HL-60 (cell line): Measurements from ENCODE around the gene ZSCAN25.
"Not testable (repeated sequence)": the region's sequence is repeated elsewhere in the genome, so short reads cannot be mapped to it uniquely, and the experiment has no call there.

Source experiments
- DNase-seq, 2 experiments: peaks; one replicate each; pipeline ENCODE4 v3.0.0-alpha.2; 2010 to 2020; ENCODE audit warnings: low read depth in 1 of 2, low spot score in 1 of 2
- H3K27ac ChIP-seq: fragments of 250-450 bp; sonication (Bioruptor Pico); replicated peaks from 2 replicates; pipeline ENCODE4 v1.5.1; 2020; ENCODE audit warnings: mild to moderate bottlenecking, moderate library complexity
- H3K27me3 ChIP-seq: fragments of 250-450 bp; sonication (Bioruptor Pico); 2 replicates; pipeline ENCODE4 v1.5.1; 2021; ENCODE audit warnings: mild to moderate bottlenecking, moderate library complexity; ENCODE audit not compliant: insufficient read depth, poor library complexity, severe bottlenecking
- H3K4me3 ChIP-seq: replicated peaks from 2 replicates; pipeline ENCODE4 v1.5.1; 2011; ENCODE audit warnings: mild to moderate bottlenecking, control low read depth, low read length; ENCODE audit not compliant: insufficient read depth
- GABPA ChIP-seq: IDR thresholded peaks from 2 replicates; pipeline ENCODE4 v1.6.1; 2012; ENCODE audit warnings: low read depth
- POLR2AphosphoS5 ChIP-seq: IDR thresholded peaks from 2 replicates; pipeline ENCODE4 v1.6.1; 2012; ENCODE audit warnings: low read depth
- SPI1 ChIP-seq: IDR thresholded peaks from 2 replicates; pipeline ENCODE4 v1.6.1; 2012; ENCODE audit warnings: low read depth, mild to moderate bottlenecking, borderline replicate concordance
- long read RNA-seq: library from polyadenylated mRNA; unstranded; transcript quantifications from one replicate; pipeline ENCODE4 v2.0.0, GENCODE V29; 2020
- TF ChIP-seq, protein P1 (sequence below): IDR thresholded peaks from one replicate; pipeline ENCODE4 v1.5.1; 2011; ENCODE audit warnings: low read length, control low read depth, inconsistent platforms; ENCODE audit not compliant: insufficient read depth
- TF ChIP-seq, protein P2 (sequence below): IDR thresholded peaks from 2 replicates; pipeline ENCODE4 v1.6.1; 2012; ENCODE audit warnings: low read depth; ENCODE audit not compliant: insufficient replicate concordance

The ZSCAN25 gene
- long read RNA-seq, full-length matches to known transcripts = 12 of 84 reads
- long read RNA-seq, partial matches to known transcripts = 11 of 84 reads
- long read RNA-seq, other reads (novel, unspliced or antisense) = 61 of 84 reads

DNA sequence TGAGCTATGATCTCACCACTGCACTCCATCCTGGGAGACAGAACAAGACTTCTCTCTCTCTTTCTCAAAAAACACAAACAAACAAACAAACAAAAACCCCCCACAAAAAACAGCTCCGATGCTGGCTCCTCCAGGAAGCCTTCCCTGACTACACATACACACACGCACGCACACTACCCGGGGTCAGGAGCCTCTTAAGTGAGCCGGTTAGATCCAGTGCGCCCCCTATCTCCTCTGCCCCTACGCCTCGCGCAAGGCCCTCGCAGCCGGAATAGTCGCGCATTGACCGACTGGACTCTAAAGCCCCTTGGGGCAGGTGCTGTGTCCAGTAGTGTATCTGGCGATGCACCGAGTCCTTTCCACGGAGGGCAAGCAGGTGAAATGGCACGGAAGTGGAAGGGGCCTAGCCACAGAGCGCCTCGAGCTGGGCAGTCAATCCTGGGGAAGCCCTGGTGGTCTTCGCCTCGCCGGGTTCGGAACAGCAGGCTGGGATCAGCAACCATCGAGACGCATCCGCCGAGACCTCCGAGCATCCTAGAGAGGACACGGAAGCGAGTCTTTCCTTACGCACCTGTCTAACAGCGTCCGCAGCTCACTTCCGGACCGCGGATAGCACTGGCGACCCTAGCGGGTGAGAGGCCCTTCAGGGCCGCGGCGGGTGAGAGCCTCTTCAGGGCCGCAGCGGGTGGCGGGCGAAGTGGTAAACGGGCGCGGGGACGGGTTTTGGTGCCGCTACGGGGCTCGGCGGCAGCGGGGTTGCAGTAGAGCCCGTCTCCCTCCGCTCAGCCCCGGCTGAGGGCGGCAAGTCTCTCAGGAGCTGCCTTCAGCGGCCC is at the start of gene ZSCAN25:
Gene ZSCAN25 (plus strand): TSS at position 588 of the 833 bp plus-strand sequence. CDS start 2,661 bp downstream, outside the sequence.
- Histone ChIP-seq H3K4me3 (peak within 1 kb of the TSS; percentile 95), H3K27ac (peak within 1 kb of the TSS; percentile 87), H3K27me3 (no peaks in the 10 kb centered on the region)
- TF ChIP-seq, protein P1, sequence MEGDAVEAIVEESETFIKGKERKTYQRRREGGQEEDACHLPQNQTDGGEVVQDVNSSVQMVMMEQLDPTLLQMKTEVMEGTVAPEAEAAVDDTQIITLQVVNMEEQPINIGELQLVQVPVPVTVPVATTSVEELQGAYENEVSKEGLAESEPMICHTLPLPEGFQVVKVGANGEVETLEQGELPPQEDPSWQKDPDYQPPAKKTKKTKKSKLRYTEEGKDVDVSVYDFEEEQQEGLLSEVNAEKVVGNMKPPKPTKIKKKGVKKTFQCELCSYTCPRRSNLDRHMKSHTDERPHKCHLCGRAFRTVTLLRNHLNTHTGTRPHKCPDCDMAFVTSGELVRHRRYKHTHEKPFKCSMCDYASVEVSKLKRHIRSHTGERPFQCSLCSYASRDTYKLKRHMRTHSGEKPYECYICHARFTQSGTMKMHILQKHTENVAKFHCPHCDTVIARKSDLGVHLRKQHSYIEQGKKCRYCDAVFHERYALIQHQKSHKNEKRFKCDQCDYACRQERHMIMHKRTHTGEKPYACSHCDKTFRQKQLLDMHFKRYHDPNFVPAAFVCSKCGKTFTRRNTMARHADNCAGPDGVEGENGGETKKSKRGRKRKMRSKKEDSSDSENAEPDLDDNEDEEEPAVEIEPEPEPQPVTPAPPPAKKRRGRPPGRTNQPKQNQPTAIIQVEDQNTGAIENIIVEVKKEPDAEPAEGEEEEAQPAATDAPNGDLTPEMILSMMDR = no peak
- TF ChIP-seq, protein P2, sequence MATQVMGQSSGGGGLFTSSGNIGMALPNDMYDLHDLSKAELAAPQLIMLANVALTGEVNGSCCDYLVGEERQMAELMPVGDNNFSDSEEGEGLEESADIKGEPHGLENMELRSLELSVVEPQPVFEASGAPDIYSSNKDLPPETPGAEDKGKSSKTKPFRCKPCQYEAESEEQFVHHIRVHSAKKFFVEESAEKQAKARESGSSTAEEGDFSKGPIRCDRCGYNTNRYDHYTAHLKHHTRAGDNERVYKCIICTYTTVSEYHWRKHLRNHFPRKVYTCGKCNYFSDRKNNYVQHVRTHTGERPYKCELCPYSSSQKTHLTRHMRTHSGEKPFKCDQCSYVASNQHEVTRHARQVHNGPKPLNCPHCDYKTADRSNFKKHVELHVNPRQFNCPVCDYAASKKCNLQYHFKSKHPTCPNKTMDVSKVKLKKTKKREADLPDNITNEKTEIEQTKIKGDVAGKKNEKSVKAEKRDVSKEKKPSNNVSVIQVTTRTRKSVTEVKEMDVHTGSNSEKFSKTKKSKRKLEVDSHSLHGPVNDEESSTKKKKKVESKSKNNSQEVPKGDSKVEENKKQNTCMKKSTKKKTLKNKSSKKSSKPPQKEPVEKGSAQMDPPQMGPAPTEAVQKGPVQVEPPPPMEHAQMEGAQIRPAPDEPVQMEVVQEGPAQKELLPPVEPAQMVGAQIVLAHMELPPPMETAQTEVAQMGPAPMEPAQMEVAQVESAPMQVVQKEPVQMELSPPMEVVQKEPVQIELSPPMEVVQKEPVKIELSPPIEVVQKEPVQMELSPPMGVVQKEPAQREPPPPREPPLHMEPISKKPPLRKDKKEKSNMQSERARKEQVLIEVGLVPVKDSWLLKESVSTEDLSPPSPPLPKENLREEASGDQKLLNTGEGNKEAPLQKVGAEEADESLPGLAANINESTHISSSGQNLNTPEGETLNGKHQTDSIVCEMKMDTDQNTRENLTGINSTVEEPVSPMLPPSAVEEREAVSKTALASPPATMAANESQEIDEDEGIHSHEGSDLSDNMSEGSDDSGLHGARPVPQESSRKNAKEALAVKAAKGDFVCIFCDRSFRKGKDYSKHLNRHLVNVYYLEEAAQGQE = peak; percentile 68
- peak; percentile 99 for TF ChIP-seq GABPA
- TF ChIP-seq POLR2AphosphoS5 = peak; percentile 82
- peak; percentile 21; the same call in 1 of the 2 replicates for TF ChIP-seq SPI1
- peak; percentile 94 for DNase-seq

DNA sequence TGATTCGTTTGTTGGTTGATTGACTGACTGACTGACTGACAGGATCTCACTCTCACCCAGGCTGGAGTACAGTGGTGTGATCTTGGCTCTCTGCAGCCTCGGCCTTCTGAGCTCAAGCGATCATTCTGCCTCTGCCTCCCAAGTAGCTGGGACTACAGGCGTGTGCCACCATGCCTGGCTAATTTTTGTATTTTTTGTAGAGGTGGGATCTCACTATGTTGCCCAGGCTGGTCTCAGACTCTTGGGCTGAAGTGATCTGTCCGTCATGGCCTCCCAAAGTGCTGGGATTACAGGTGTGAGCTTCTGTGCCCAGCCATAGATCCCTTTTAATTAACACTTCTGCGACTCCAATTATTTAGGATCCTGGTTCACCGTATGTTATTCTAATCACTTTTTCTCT is 48.0 kb upstream of the ZSCAN25 start:
- H3K27ac ChIP-seq, H3K27me3 ChIP-seq, DNase-seq, H3K4me3 ChIP-seq: not testable (repeated sequence)

DNA sequence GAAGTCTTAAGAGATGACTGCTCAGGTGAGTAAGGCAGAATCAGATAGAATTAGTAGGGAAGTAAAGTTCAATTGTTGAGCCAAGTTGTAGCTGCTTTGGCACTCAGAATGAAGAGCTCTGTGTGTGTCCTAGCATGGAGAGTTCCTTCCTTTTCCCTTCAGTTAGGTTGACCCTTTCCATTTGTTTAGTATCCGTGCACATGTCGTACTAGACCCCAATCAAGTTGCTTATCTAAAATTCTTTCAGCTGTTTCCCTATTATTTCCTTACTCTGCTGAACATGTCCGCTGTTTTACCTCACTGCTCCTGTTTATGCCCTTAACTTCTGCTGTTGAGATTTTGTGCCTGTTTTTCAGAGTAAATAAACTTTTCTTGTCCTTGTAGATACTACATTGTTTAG is 45.0 kb upstream of the ZSCAN25 start:
- Histone ChIP-seq H3K27ac (no peak overlapping the region), H3K4me3 (no peak overlapping the region), H3K27me3 (no peaks in the 10 kb centered on the region)
- TF ChIP-seq SPI1 (no peak), POLR2AphosphoS5 (no peak), GABPA (no peak)
- TF ChIP-seq, protein P2 = no peak
- TF ChIP-seq, protein P1 = no peak
- no peak for DNase-seq

DNA sequence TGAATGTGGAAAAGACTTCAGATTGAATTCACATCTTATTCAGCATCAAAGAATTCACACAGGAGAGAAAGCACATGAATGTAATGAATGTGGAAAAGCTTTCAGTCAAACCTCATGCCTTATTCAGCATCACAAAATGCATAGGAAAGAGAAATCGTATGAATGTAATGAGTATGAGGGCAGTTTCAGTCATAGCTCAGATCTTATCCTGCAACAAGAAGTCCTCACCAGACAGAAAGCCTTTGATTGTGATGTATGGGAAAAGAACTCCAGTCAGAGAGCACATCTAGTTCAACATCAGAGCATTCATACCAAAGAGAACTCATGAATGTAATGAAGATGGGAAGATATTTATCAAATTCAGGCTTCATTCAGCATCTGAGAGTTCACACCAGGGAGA is 43.5 kb upstream of the ZSCAN25 start:
- DNase-seq = no peak
- H3K4me3 ChIP-seq = no peak overlapping the region
- TF ChIP-seq, protein P2 = no peak
- TF ChIP-seq POLR2AphosphoS5 (no peak), SPI1 (no peak), GABPA (no peak)
- TF ChIP-seq, protein P1 = no peak
- no peaks in the 10 kb centered on the region for H3K27me3 ChIP-seq
- no peak overlapping the region for H3K27ac ChIP-seq
